Measurements from ENCODE around the gene SETD1A.

DNA sequence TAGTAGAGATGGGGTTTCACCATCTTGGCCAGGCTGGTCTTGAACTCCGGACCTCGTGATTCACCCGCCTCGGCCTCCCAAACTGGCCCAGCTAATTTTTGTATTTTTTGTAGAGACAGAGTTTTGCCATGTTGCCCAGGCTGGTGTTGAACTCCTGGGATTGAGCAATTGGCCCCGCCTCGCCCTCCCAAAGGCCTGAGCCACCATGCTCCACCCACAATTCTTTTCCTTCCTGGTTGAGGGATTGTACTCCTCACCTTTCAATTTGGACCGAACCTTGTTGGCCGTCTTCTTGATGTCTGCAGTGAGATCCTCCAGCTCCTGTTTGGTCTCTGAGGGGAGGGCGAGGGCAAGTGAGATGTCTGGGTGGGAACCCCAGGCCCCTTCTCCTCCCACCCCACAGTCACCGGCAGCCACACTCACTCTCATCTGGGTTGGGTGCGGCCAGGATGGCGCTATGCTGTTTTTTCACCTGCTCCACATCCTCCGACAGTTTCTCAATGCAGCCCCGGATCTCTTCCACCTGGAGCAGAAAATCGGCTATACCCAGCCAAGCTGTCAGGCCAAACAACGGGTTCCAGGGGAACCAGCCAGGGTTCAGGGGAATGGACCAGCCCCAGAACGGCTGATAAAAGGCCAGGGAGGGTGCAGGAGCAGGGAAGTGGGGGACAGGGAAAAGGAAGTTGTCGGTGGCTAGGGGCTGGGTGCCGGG, 43.3 kb downstream of the SETD1A start:
- TF ChIP-seq CTCF (IDR thresholded peaks at IDR 0.05) (no peak), EZH2 (IDR thresholded peaks at IDR 0.05) (no peak), EZH2phosphoT487 (IDR thresholded peaks at IDR 0.05) (no peak)
